GM20000 (cell line): ENCODE results near the gene TESMIN.

Experiments
- DNase-seq: peaks from one replicate; pipeline ENCODE4 v3.0.0; 2012; ENCODE audit warnings: low spot score
- TF ChIP-seq, protein P1 (sequence below): IDR thresholded peaks from 2 replicates; pipeline ENCODE4 v1.5.1; 2012; ENCODE audit warnings: mild to moderate bottlenecking, control low read depth; ENCODE audit errors: extremely low read depth, missing control alignments

The TESMIN gene

DNA sequence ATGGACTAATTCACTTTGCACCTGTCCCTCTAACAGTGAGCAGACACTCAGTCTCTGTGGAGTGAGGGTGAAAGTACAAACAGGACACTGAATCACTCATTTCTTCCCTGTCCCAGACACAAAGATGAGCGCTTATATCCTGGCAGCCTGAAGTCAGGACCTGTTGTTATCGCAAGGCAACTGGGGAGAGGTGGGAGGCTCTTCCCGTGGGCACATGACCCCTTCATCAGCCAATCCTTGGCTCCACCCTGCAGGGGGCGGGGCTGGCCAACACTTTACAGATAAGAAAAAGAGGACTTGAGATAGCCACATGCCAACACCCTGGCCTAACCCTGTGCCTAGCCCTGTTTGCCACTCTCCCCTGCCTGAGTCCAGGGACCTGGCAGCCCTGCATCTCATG, 29.5 kb upstream of the TESMIN start:
- no peak for DNase-seq
- TF ChIP-seq, protein P1, sequence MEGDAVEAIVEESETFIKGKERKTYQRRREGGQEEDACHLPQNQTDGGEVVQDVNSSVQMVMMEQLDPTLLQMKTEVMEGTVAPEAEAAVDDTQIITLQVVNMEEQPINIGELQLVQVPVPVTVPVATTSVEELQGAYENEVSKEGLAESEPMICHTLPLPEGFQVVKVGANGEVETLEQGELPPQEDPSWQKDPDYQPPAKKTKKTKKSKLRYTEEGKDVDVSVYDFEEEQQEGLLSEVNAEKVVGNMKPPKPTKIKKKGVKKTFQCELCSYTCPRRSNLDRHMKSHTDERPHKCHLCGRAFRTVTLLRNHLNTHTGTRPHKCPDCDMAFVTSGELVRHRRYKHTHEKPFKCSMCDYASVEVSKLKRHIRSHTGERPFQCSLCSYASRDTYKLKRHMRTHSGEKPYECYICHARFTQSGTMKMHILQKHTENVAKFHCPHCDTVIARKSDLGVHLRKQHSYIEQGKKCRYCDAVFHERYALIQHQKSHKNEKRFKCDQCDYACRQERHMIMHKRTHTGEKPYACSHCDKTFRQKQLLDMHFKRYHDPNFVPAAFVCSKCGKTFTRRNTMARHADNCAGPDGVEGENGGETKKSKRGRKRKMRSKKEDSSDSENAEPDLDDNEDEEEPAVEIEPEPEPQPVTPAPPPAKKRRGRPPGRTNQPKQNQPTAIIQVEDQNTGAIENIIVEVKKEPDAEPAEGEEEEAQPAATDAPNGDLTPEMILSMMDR, result no peak

DNA sequence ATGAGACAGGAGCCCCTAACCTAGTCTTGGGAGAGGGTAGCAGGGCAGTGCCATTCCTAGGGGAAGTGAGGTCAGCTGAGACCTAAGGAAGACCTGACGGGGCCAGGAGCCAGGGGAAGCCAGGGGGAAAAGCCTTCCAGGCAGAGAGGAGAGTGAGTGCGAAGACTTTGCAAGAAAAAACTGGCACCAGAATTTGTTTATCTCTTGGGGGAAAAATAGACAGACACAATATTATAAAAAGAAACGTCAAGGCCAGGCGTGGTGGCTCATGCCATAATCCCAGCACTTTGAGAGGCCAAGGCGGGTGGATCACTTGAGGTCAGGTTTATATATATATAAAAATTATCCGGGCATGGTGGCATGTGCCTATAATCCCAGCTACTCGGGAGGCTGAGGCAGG, 26.9 kb upstream of the TESMIN start:
- DNase-seq, result no peak
- TF ChIP-seq, protein P1, result no peak

DNA sequence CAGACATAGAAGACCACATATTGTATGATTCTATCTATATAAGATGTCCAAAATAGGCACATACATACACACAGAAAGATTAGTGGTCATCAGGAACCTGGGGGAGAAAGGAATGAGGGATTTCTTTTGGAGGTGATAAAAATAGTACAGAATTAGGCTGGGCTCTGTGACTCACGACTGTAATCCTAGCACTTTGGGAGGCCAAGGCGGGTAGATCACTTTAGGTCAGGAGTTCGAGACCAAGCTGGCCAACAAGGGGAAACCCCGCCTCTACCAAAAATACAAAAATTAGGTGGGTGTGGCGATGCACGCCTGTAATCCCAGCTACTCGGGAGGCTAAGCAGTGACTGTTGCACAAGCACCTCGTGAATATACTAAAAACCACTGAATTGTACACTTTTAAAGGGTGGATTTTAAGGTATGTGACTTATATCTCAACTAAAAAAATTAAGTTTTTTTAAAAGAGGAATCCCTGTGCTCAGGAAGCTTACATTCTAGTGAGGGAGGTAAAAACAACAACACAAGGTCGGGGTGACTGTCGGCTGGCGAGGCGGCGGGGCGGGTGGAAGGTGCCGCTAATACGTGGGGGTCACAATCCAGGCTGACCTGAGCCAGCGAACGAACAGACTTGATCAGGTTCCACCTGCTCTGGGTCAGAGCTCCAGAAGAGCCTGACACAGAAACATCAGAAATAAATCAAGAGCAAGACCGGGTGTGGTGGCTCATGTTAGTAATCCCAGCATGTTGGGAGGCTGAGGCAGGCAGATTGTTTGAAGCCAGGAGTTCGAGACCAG, 25.3 kb upstream of the TESMIN start:
- TF ChIP-seq, protein P1, result no peak
- no peak for DNase-seq

DNA sequence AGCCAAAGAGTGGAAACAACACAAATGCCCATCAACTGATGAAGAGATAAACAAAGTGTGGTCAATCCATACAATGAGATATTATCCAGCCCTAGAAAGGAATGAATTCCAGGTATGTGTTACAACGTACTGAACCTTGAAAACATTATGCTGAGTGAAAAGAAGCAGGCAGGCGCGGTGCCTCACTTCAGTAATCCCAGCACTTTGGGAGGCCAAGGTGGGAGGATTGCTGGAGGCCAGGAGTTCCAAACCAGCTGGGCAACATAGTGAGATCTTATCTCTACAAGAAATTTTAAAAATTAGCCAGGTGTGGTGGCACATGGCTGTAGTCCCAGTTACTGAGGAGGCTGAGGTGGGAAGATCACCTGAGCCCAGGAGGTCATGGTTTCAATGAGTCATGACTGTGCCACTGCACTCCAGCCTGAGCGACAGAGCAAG, 24.6 kb upstream of the TESMIN start:
- no peak for DNase-seq
- TF ChIP-seq, protein P1, result no peak

DNA sequence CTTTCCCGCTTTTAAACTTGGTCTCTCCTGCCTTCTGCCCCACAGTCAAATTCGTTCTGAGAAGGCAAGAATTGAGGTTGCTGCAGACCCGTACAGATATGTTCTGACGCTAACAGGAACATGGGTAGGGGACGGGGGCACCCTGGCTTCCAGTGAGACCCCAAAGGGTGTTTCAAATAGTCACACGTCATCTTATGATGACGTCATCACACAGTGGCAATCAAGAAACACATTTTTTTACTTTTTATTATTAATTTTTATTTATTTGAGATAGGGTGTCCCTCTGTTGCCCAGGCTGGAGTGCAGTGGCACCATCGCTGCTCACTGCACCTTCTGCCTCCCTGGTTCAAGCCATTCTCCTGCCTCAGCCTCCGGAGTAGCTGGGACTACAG, 22.9 kb upstream of the TESMIN start:
- TF ChIP-seq, protein P1, result no peak
- DNase-seq, result no peak

DNA sequence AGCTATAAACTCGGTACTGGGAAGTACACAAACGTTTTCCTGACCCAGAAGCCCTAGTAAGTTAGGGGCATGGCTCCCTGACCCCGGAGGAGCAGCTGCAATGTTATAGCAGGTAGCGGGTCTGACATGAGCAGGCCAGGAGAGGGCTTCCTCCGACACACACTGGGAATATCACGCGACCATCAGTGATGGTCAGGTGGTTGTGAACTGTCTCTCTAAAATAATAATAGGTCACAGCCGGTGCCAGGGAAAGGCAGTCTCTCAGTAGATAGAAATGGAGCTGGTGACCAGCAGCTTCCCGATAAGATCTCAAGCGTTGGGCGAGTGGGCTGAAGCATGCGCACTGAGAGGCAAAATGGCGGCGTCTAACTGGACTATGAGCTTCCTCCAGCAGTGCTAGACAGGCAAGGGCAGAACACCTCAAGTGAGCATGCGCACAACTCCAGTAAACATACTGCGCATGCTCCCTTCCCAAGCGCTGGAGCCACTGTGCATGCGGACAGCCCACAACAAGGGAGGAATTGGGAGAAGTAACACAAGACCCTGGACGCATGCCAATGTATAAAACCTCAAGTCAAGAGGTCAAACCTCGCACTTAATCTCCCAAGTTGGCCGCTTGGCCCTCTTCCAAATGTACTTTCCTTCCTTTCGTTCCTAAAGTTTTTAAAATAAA, 22.3 kb upstream of the TESMIN start:
- DNase-seq, result no peak
- TF ChIP-seq, protein P1, result no peak

DNA sequence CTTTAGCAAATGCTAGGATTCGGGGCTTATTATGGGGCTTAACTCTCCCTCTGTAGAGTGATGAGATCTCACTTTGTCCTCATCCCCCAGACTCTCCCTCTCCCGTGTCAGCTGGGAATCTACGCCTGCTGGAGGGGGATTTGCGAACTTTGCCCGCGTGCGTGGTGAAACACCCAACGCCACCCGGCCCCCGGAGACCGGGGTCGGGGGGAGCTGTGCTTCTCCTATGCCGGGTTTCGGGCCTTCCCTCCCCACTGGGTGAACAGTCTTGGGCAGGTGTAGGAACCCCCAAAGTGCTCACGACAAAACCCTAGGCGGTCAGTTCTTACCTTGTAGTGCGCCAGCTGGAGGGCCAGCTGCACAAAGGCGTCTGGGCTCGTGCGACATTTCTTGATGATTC, 21.6 kb upstream of the TESMIN start:
- DNase-seq, result no peak
- TF ChIP-seq, protein P1, result no peak
